Endodermal cell (in vitro differentiated cells): Measurements from ENCODE around the gene RGS19. TPM values are rescaled to one million over a fixed set of nuclear protein-coding genes. Genes with fewer than 3 reads are reported as not detected.

Experiments
- DNase-seq: peaks from one replicate; pipeline ENCODE4 v3.0.0-alpha.2; 2017
- H3K27ac ChIP-seq: 2 replicates; pipeline ENCODE4 v1.5.1; 2013; ENCODE audit warnings: mild to moderate bottlenecking, low read depth, low read length, moderate library complexity
- H3K27me3 ChIP-seq: 2 replicates; pipeline ENCODE4 v1.6.1; 2013; ENCODE audit warnings: mild to moderate bottlenecking, low read length, moderate library complexity; ENCODE audit not compliant: insufficient read depth, control insufficient read depth, poor library complexity, severe bottlenecking
- H3K36me3 ChIP-seq: 2 replicates; pipeline ENCODE4 v1.7.0; 2013; ENCODE audit warnings: mild to moderate bottlenecking, low read length, moderate library complexity; ENCODE audit not compliant: control insufficient read depth, insufficient read depth
- H3K4me1 ChIP-seq: one replicate; pipeline ENCODE4 v1.7.0; 2013; ENCODE audit warnings: low read length; ENCODE audit not compliant: control insufficient read depth, insufficient read depth
- H3K4me3 ChIP-seq: 2 replicates; pipeline ENCODE4 v1.5.1; 2013; ENCODE audit warnings: mild to moderate bottlenecking, low read length, moderate library complexity
- H3K9ac ChIP-seq: 2 replicates; pipeline ENCODE4 v1.6.1; 2013; ENCODE audit warnings: mild to moderate bottlenecking, low read length, moderate library complexity; ENCODE audit not compliant: poor library complexity, severe bottlenecking; ENCODE audit errors: extremely low read depth
- H3K9me3 ChIP-seq: 2 replicates; pipeline ENCODE4 v1.6.1; 2013; ENCODE audit warnings: mild to moderate bottlenecking, low read length, moderate library complexity; ENCODE audit not compliant: control insufficient read depth
- H3K27ac Mint-ChIP-seq: 2 replicates; pipeline ENCODE4 v1.8.0; 2020; ENCODE audit warnings: mixed read lengths
- H3K27me3 Mint-ChIP-seq: 2 replicates; pipeline ENCODE4 v1.8.0; 2021; ENCODE audit warnings: mild to moderate bottlenecking, mixed read lengths; ENCODE audit not compliant: insufficient read depth
- H3K36me3 Mint-ChIP-seq: 2 replicates; pipeline ENCODE4 v1.8.0; 2020; ENCODE audit warnings: low read depth, mixed read lengths
- H3K4me1 Mint-ChIP-seq: 2 replicates; pipeline ENCODE4 v1.8.0; 2020; ENCODE audit warnings: mixed read lengths
- H3K4me3 Mint-ChIP-seq: 2 replicates; pipeline ENCODE4 v1.8.0; 2020; ENCODE audit warnings: mild to moderate bottlenecking, moderate library complexity, mixed read lengths
- H3K9me3 Mint-ChIP-seq: 2 replicates; pipeline ENCODE4 v1.8.0; 2020; ENCODE audit warnings: mild to moderate bottlenecking, mixed read lengths
- CTCF ChIP-seq: fragments of 200-600 bp; sonication (generic); conservative IDR thresholded peaks from 2 replicates; pipeline ENCODE4 v1.5.0; 2021; ENCODE audit warnings: antibody characterized with exemption, mild to moderate bottlenecking
- WGBS, 2 experiments: methylation state at CpG; one replicate each; pipeline versions ENCODE4 v1.1.5 to v1.1.7; 2013; ENCODE audit warnings: missing lambda C conversion rate in 2 of 2, mixed read lengths in 1 of 2; ENCODE audit not compliant: insufficient coverage in 1 of 2, insufficient read length in 1 of 2; 5-methylcytosine and 5-hydroxymethylcytosine counted together
- total RNA-seq, 2 donors: library from RNA; stranded (reverse); fragmentation: NEBNext Ultra II Directional in 1 of 2; extraction: Animal tissue kit (Norgen Biotek cat#: 25700) in 1 of 2; gene quantifications; 2 replicates in 1 of 2; 3 replicates in 1 of 2; pipeline ENCODE4 v1.2.1, GENCODE V29; 2021

RGS19 gene
- total RNA-seq, 2 donors from 2014 or later, result 14.6 to 15.8 TPM

DNA sequence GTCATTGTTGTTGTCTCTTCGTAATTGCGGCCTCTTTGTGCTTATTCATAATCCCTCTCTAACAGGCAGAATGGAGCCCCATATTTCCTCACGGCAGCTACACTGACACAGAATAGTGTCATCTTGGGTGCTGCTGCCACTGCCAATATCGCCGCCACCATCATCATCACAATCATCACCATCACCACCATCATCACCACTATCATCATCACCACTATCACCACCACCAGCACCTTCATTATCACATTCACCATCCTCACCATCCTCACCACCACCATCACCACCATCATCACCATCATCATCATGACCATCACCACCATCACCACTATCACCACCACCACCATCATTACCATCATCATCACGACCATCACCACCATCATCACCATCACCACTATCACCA, 17.2 kb upstream of the RGS19 start:
- peaks cover 7% of the 10 kb centered on the region for H3K36me3 Mint-ChIP-seq
- no peaks in the 10 kb centered on the region for H3K4me1 ChIP-seq
- peaks cover 13% of the 10 kb centered on the region for H3K27me3 Mint-ChIP-seq
- peaks cover 2% of the 10 kb centered on the region for H3K9me3 Mint-ChIP-seq
- H3K9ac ChIP-seq, result no peak overlapping the region
- H3K9me3 ChIP-seq, result no peaks in the 10 kb centered on the region
- no peak overlapping the region for H3K27ac ChIP-seq
- no peak overlapping the region for H3K4me3 Mint-ChIP-seq
- no peak overlapping the region for H3K27ac Mint-ChIP-seq
- no peaks in the 10 kb centered on the region for H3K4me1 Mint-ChIP-seq
- DNase-seq, result no peak
- WGBS, 2 experiments, result 71 to 80% methylated on average over 4 to 6 of the region's 6 CpGs
- peaks cover 16% of the 10 kb centered on the region for H3K27me3 ChIP-seq
- H3K4me3 ChIP-seq, result no peak overlapping the region
- no peak for TF ChIP-seq CTCF
- H3K36me3 ChIP-seq, result no peaks in the 10 kb centered on the region

DNA sequence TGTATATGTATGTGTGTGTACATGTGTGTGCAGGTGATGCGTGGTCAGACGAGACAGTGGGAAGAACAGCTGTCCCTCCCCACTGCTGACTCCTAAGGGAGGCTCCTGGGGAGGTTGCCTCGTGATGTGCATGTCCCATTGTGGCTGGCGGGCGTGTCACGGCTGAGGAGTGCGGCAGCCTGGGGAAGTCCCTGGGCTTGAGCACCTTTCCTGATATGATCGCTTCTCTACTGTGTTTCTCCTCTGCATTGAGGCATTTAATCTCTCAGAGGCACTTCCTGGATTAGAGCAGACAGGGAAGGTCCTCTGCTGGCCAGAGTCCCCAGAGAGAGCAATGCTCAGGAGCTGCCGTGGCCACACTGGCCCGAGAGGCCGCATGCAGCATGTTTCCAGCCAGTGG, 16.6 kb upstream of the RGS19 start:
- 90% methylated on average over 9 to 11 of the region's 11 CpGs for WGBS, 2 experiments
- Histone ChIP-seq H3K4me3 (no peak overlapping the region), H3K9ac (no peak overlapping the region), H3K27ac (no peak overlapping the region), H3K9me3 (no peaks in the 10 kb centered on the region), H3K27me3 (peaks cover 10% of the 10 kb centered on the region), H3K36me3 (no peaks in the 10 kb centered on the region), H3K4me1 (no peaks in the 10 kb centered on the region)
- peaks cover 6% of the 10 kb centered on the region for H3K27me3 Mint-ChIP-seq
- no peak overlapping the region for H3K27ac Mint-ChIP-seq
- no peak for DNase-seq
- peaks cover 7% of the 10 kb centered on the region for H3K36me3 Mint-ChIP-seq
- H3K4me1 Mint-ChIP-seq, result no peaks in the 10 kb centered on the region
- peaks cover 2% of the 10 kb centered on the region for H3K9me3 Mint-ChIP-seq
- TF ChIP-seq CTCF, result no peak
- no peak overlapping the region for H3K4me3 Mint-ChIP-seq

DNA sequence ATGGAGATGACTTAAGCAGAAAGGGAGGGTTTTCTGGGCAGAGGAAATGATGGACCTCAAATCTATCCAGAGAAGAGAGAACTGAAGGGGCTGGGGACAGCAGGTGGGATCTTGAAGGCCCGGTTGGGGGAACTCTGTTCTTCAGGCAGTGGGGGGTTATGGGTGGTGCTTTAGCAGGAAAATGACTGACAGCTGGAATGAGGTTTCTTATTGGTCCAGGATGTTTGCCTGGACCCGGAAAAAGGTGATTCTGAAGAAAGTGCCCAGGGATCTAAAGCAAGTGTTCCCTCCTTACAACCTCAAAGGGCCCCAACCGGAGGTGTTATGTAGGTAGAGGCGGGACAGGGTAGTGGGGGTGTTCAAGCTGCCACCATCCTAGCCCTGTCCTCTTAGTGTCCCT, 16.1 kb upstream of the RGS19 start:
- peaks cover 2% of the 10 kb centered on the region for H3K9me3 Mint-ChIP-seq
- no peaks in the 10 kb centered on the region for H3K4me1 Mint-ChIP-seq
- H3K9me3 ChIP-seq, result no peaks in the 10 kb centered on the region
- no peaks in the 10 kb centered on the region for H3K4me1 ChIP-seq
- peaks cover 2% of the 10 kb centered on the region for H3K27me3 Mint-ChIP-seq
- H3K27ac ChIP-seq, result no peak overlapping the region
- WGBS, 2 experiments, result 78 to 92% methylated on average over 3 to 4 of the region's 4 CpGs
- TF ChIP-seq CTCF, result no peak
- no peak overlapping the region for H3K4me3 ChIP-seq
- H3K27me3 ChIP-seq, result peaks cover 5% of the 10 kb centered on the region
- peaks cover 7% of the 10 kb centered on the region for H3K36me3 Mint-ChIP-seq
- H3K4me3 Mint-ChIP-seq, result no peak overlapping the region
- DNase-seq, result no peak
- no peak overlapping the region for H3K27ac Mint-ChIP-seq
- no peak overlapping the region for H3K9ac ChIP-seq
- no peaks in the 10 kb centered on the region for H3K36me3 ChIP-seq
